ENCODE results near the gene RNF157. TPM values are rescaled to one million over a fixed set of nuclear protein-coding genes. Genes with fewer than 3 reads are reported as not detected.
"Not testable (repeated sequence)": the region's sequence is repeated elsewhere in the genome, so short reads cannot be mapped to it uniquely, and the experiment has no call there.

The RNF157 gene
- total and polyA plus RNA-seq, 2 of the 4 experiments (the other 2 are of a cell fraction): 0.54 to 1.3 TPM

GRCh38 chr17:76207275-76208059, 32.8 kb downstream of the RNF157 start (continued):
- TF ChIP-seq USF2 (IDR thresholded peaks at IDR 0.05; ENCODE audit: low read depth, low read length): no peak

- ATAC-seq (ENCODE audit: low read depth); dilution Hi-C loops (cut with HindIII; ENCODE audit: low sequenced_read_pairs, unreplicated experiment); H3K4me1 ChIP-seq (ENCODE audit: control insufficient read depth, insufficient read depth, low read length); H2BK20ac ChIP-seq (ENCODE audit: low read depth, low read length); H4K20me1 ChIP-seq (ENCODE audit: insufficient read depth, low read length); H3K18ac ChIP-seq (ENCODE audit: low read depth, low read length); intact Hi-C loops (cut with micrococcal nuclease); H3K9ac ChIP-seq (ENCODE audit: low read depth, low read length); H2BK15ac ChIP-seq (ENCODE audit: low read depth, low read length); in situ Hi-C loops (cut with MboI; ENCODE audit: low sequenced_read_pairs); BruUV-seq (replicated peaks); H3K4me2 ChIP-seq (ENCODE audit: low read depth, low read length); H2AFZ ChIP-seq (replicated peaks; ENCODE audit: low read length, poor library complexity); H3K27ac ChIP-seq (ENCODE audit: insufficient read depth, low read length); H2AK9ac ChIP-seq (replicated peaks; ENCODE audit: low read depth, low read length, poor library complexity); POLR2A ChIA-PET (ENCODE audit: unreplicated experiment); H2BK5ac ChIP-seq (ENCODE audit: low read depth, low read length, poor library complexity, severe bottlenecking); H3K79me1 ChIP-seq (ENCODE audit: low read depth in 1 of 2, low read length in 2 of 2); H4K5ac ChIP-seq (ENCODE audit: low read depth, low read length); H3K9me3 ChIP-seq (ENCODE audit: control insufficient read depth, insufficient read depth, low read length); H3K27me3 ChIP-seq (ENCODE audit: control insufficient read depth, insufficient read depth, low read length); H4K8ac ChIP-seq (ENCODE audit: low read depth in 2 of 2, low read length in 2 of 2); H3K23ac ChIP-seq (ENCODE audit: low read depth, low read length); DNase-seq; H3K4me3 ChIP-seq (ENCODE audit: insufficient read depth, low read depth, low read length); H3K36me3 ChIP-seq (ENCODE audit: control insufficient read depth, insufficient read depth, low read length); H3K56ac ChIP-seq (ENCODE audit: extremely low read depth, insufficient read depth, low read length): not testable (repeated sequence)
- no CpG with 5 or more reads among the region's 9 CpGs for WGBS, 2 experiments (ENCODE audit: extremely low coverage in 2 of 2, insufficient read length in 1 of 2)
- H2BK120ac ChIP-seq (ENCODE audit: low read depth, low read length): peak overlapping the region; percentile 34; the same call in 1 of the 2 replicates
- peak overlapping the region; percentile 28; the same call in 1 of the 2 replicates for H4K91ac ChIP-seq (ENCODE audit: insufficient read depth, low read depth, low read length)
- peaks cover 17% of the 10 kb centered on the region for H3K9me1 ChIP-seq (ENCODE audit: insufficient read depth, low read length)
- peak overlapping the region; percentile 12; the same call in 1 of the 2 replicates for H2AK5ac ChIP-seq (ENCODE audit: low read depth, low read length)
- 0 out of 2 replicates have a peak overlapping the region, but pooled peaks have one; percentile 47 for H3K4ac ChIP-seq (ENCODE audit: low read depth, low read length)
- H3K14ac ChIP-seq (replicated peaks; ENCODE audit: low read depth, low read length): 0 out of 2 replicates have a peak overlapping the region, but pooled peaks have one; percentile 15
- CTCF ChIA-PET: interaction anchor here (0.7 to 1.2 kb wide), 2 partner anchors 12 to 21 kb away, joined by 3 to 4 read pairs; no protein-coding TSS in a partner anchor
These were observed 34.6 kb downstream of the RNF157 start for GRCh38 chr17:76205542-76206144.

Data from IMR-90 (cell line).